ENCODE results near the gene GLIPR2. TPM values are rescaled to one million over a fixed set of nuclear protein-coding genes. Genes with fewer than 3 reads are reported as not detected.

Gene GLIPR2
- polyA plus RNA-seq, 4 donors: 3.4 to 22.3 (median 14.8) TPM

DNA sequence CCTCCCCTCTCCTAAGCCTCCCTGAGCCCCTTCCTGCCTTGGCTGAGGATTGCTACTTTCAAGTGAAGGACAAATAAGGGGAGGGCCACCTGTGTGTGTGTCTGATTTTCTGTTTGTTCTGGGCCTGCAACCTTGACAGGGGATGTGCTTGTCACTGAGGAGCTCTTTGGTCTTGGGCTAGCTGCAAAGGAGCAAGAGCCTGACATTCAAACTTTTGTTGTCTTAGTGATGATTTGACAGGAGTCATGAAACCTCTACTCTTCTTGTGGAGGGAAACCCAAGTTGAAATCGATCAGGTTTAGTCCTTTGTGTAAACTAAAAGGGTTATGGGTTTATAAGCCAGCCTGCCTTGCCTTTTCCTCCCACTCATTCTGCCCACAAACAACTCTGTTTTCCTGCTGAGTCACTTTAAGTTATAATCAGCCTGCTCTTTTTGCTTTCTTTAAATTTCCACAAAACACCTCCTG lies 71.0 kb downstream of the GLIPR2 start:
- H3K9me3 ChIP-seq (ENCODE audit: control insufficient read depth in 2 of 2, insufficient read depth in 1 of 2, low read depth in 1 of 2, low read length in 1 of 2): no peaks in the 10 kb centered on the region
- peaks cover 18 to 80% (median 52%) of the 10 kb centered on the region in 3 donors for H3K36me3 ChIP-seq (ENCODE audit: control insufficient read depth in 3 of 3, insufficient read depth in 2 of 3, low read depth in 1 of 3, low read length in 3 of 3)
- no peaks in the 10 kb centered on the region for H3K27me3 ChIP-seq (ENCODE audit: control insufficient read depth in 3 of 3, insufficient read depth in 3 of 3, low read length in 3 of 3)
- no peak overlapping the region for H3K27ac ChIP-seq (ENCODE audit: low read depth in 1 of 3, low read length in 2 of 3)
- DNase-seq (no peak), FAIRE-seq (no peak)
- H3K4me3 ChIP-seq (ENCODE audit: low read depth in 1 of 3, low read length in 3 of 3): no peak overlapping the region
- WGBS, 3 donors: 39 to 48% (median 44%) methylated on average over 1 of the region's 1 CpG
- no peaks in the 10 kb centered on the region for H3K4me1 ChIP-seq (ENCODE audit: control insufficient read depth in 3 of 3, insufficient read depth in 2 of 3, low read depth in 1 of 3, low read length in 2 of 3)

- WGBS, 3 donors: 75 to 81% (median 77%) methylated on average over 10 of the region's 10 CpGs
- DNase-seq (no peak), FAIRE-seq (no peak)
- Histone ChIP-seq H3K36me3 (ENCODE audit: control insufficient read depth in 3 of 3, insufficient read depth in 2 of 3, low read depth in 1 of 3, low read length in 3 of 3) (peaks cover 11 to 81% (median 51%) of the 10 kb centered on the region in 3 donors), H3K4me3 (ENCODE audit: low read depth in 1 of 3, low read length in 3 of 3) (no peak overlapping the region), H3K27ac (ENCODE audit: low read depth in 1 of 3, low read length in 2 of 3) (no peak overlapping the region), H3K9me3 (ENCODE audit: control insufficient read depth in 2 of 2, insufficient read depth in 1 of 2, low read depth in 1 of 2, low read length in 1 of 2) (no peaks in the 10 kb centered on the region), H3K27me3 (ENCODE audit: control insufficient read depth in 3 of 3, insufficient read depth in 3 of 3, low read length in 3 of 3) (no peaks in the 10 kb centered on the region), H3K4me1 (ENCODE audit: control insufficient read depth in 3 of 3, insufficient read depth in 2 of 3, low read depth in 1 of 3, low read length in 2 of 3) (no peaks in the 10 kb centered on the region)
Observed at GRCh38 chr9:36208521-36209253, 72.2 kb downstream of the GLIPR2 start.

GRCh38 chr9:36210722-36211121 lies 74.2 kb downstream of the GLIPR2 start:
- H3K4me1 ChIP-seq (ENCODE audit: control insufficient read depth in 3 of 3, insufficient read depth in 2 of 3, low read depth in 1 of 3, low read length in 2 of 3): no peaks in the 10 kb centered on the region
- FAIRE-seq (no peak), DNase-seq (no peak)
- no peaks in the 10 kb centered on the region for H3K27me3 ChIP-seq (ENCODE audit: control insufficient read depth in 3 of 3, insufficient read depth in 3 of 3, low read length in 3 of 3)
- no peak overlapping the region for H3K4me3 ChIP-seq (ENCODE audit: low read depth in 1 of 3, low read length in 3 of 3)
- H3K36me3 ChIP-seq (ENCODE audit: control insufficient read depth in 3 of 3, insufficient read depth in 2 of 3, low read depth in 1 of 3, low read length in 3 of 3): peaks cover 5 to 74% (median 37%) of the 10 kb centered on the region in 3 donors
- H3K27ac ChIP-seq (ENCODE audit: low read depth in 1 of 3, low read length in 2 of 3): no peak overlapping the region
- WGBS, 3 donors: 86 to 91% (median 90%) methylated on average over 8 of the region's 8 CpGs
- H3K9me3 ChIP-seq (ENCODE audit: control insufficient read depth in 2 of 2, insufficient read depth in 1 of 2, low read depth in 1 of 2, low read length in 1 of 2): no peaks in the 10 kb centered on the region

- Histone ChIP-seq H3K36me3 (ENCODE audit: control insufficient read depth in 3 of 3, insufficient read depth in 2 of 3, low read depth in 1 of 3, low read length in 3 of 3) (peaks cover 5 to 67% (median 35%) of the 10 kb centered on the region in 3 donors), H3K27me3 (ENCODE audit: control insufficient read depth in 3 of 3, insufficient read depth in 3 of 3, low read length in 3 of 3) (no peaks in the 10 kb centered on the region), H3K9me3 (ENCODE audit: control insufficient read depth in 2 of 2, insufficient read depth in 1 of 2, low read depth in 1 of 2, low read length in 1 of 2) (no peaks in the 10 kb centered on the region), H3K4me1 (ENCODE audit: control insufficient read depth in 3 of 3, insufficient read depth in 2 of 3, low read depth in 1 of 3, low read length in 2 of 3) (no peaks in the 10 kb centered on the region), H3K4me3 (ENCODE audit: low read depth in 1 of 3, low read length in 3 of 3) (no peak overlapping the region), H3K27ac (ENCODE audit: low read depth in 1 of 3, low read length in 2 of 3) (no peak overlapping the region)
- FAIRE-seq (no peak), DNase-seq (no peak)
- WGBS, 3 donors: 77 to 83% (median 79%) methylated on average over 7 of the region's 7 CpGs
Observed at GRCh38 chr9:36211510-36211909, 75.0 kb downstream of the GLIPR2 start.

DNA sequence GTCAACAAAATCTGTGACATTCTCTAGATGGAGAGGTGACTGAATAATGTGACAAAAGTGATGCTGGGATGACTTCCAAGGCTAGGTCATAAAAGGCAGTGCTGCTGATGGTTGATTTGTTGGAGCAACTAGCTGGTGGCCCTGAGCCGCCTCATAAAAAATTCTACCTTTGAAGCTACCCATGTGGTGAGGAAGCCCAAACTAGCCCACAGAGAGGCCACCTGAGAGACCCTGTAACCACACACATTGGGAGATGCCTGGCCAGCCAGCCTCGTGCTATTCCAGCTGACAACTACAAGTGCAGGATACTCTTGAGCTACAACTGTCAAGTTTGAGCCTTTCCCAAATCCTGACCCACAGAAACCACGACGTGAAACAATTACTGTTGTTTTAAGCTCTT lies 76.9 kb downstream of the GLIPR2 start:
- no peaks in the 10 kb centered on the region for H3K4me1 ChIP-seq (ENCODE audit: control insufficient read depth in 3 of 3, insufficient read depth in 2 of 3, low read depth in 1 of 3, low read length in 2 of 3)
- 85 to 94% (median 88%) methylated on average over 4 of the region's 4 CpGs for WGBS, 3 donors
- FAIRE-seq: no peak

More for the DNA sequence above, 76.9 kb downstream of the GLIPR2 start:
- Histone ChIP-seq H3K27me3 (ENCODE audit: control insufficient read depth in 3 of 3, insufficient read depth in 3 of 3, low read length in 3 of 3) (no peaks in the 10 kb centered on the region), H3K27ac (ENCODE audit: low read depth in 1 of 3, low read length in 2 of 3) (no peak overlapping the region), H3K9me3 (ENCODE audit: control insufficient read depth in 2 of 2, insufficient read depth in 1 of 2, low read depth in 1 of 2, low read length in 1 of 2) (no peaks in the 10 kb centered on the region), H3K4me3 (ENCODE audit: low read depth in 1 of 3, low read length in 3 of 3) (no peak overlapping the region), H3K36me3 (ENCODE audit: control insufficient read depth in 3 of 3, insufficient read depth in 2 of 3, low read depth in 1 of 3, low read length in 3 of 3) (peaks cover 9 to 64% (median 29%) of the 10 kb centered on the region in 3 donors)
- no peak for DNase-seq

Other genes with a start within 250 kb of the GLIPR2 start
- 10 to 100 TPM in 1 of 4 donors, 1 to 10 TPM in 3; 1.8 to 17.8 (median 7.5) TPM for gene HRCT1, start 230.5 kb upstream of the GLIPR2 start, polyA plus RNA-seq
- gene SPAAR, start 227.2 kb upstream of the GLIPR2 start, polyA plus RNA-seq: under 1 TPM; 0.45 to 0.81 (median 0.54) TPM
- under 1 TPM in 1 of 4 donors, not detected in 3; 0.06 TPM for gene OR2S2, start 178.6 kb upstream of the GLIPR2 start, polyA plus RNA-seq
- 1 to 10 TPM in 2 of 4 donors, under 1 TPM in 1, not detected in 1; 0.81 to 5.0 (median 4.7) TPM for gene RECK, start 99.8 kb upstream of the GLIPR2 start, polyA plus RNA-seq
- gene CCIN, start 32.7 kb downstream of the GLIPR2 start, polyA plus RNA-seq: under 1 TPM in 1 of 4 donors, not detected in 3; 0.04 TPM
- gene CLTA, start 54.2 kb downstream of the GLIPR2 start, polyA plus RNA-seq: 100 to 1,000 TPM; 176 to 279 (median 273) TPM
- gene GNE, start 121.7 kb downstream of the GLIPR2 start, polyA plus RNA-seq: 10 to 100 TPM in 1 of 4 donors, 1 to 10 TPM in 3; 3.6 to 13.1 (median 4.9) TPM